ENCODE measurements around the gene KRT222.
A peak's percentile ranks its signal among the peaks of the same experiment; 100 is the strongest.

The KRT222 gene

GRCh38 chr17:40651939-40652338 lies 13.0 kb downstream of the KRT222 start:
- no peak for DNase-seq

- DNase-seq: no peak
Measured at GRCh38 chr17:40648384-40648968, 16.5 kb downstream of the KRT222 start.

GRCh38 chr17:40647624-40648383 lies 17.2 kb downstream of the KRT222 start, which contains the start of gene SMARCE1:
SMARCE1 (minus strand) TSS chr17:40647818; CDS start chr17:40645802, 2,016 bp downstream.
- DNase-seq: peak; percentile 82

- DNase-seq: no peak
Measured at GRCh38 chr17:40646791-40647623, 18.0 kb downstream of the KRT222 start.

DNA sequence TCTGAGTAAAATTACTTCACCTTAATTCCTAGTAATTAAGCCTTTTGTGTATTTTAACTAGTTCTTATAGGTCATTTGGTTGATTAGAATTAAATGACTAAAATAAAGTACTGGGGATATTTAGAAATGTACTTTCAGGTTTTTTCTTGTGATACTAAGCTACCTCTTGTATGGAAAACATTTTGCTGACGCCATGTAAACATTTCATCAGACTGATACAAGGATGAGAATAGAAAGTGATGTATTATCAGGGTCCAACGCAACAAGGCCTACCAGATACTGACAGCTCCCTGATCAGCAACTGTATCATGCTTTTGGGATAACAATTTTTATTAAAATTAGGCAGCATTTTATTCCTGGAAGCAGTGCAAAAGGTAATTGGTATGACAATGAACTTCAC lies 19.0 kb downstream of the KRT222 start:
- DNase-seq: no peak

GRCh38 chr17:40645291-40645690 lies 19.7 kb downstream of the KRT222 start:
- no peak for DNase-seq

DNA sequence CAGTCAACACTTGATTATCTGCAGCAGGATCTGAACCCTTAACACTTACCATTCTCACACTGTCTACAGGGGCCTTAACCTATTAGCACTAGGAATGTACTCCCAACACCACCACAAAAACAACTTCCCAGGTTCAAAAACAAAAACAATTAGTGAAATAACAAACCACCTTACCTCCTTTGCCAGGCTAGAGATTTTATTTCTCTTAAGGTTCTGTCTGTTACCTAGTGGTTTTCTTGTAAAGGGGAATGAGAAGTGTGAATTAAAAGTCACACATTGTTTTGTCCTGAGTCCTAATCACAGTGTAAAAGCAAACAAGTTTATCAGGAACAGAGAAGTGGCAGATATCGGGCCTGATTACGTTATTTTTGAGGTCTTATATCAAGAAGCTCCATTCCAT lies 27.0 kb downstream of the KRT222 start:
- DNase-seq: no peak

DNA sequence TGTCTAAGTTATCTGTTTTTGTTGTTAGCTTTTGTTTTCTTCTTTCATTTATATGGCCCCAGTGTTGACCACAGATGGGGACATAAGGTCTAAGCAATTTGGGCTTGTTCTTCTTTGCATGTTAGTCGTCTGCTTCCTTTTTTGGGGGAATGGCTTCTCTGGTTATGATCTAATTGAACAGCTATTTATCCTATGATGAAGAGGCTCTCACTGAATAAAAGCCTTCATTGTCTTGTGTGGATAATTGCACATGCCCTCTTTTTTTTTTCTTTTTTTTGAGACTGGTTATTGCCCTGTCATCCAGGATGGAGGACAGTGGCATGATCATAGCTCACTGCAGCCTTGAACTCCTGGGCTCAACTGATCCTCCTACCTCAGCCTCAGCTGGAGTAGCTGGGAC lies 31.1 kb downstream of the KRT222 start:
- DNase-seq: no peak

DNA sequence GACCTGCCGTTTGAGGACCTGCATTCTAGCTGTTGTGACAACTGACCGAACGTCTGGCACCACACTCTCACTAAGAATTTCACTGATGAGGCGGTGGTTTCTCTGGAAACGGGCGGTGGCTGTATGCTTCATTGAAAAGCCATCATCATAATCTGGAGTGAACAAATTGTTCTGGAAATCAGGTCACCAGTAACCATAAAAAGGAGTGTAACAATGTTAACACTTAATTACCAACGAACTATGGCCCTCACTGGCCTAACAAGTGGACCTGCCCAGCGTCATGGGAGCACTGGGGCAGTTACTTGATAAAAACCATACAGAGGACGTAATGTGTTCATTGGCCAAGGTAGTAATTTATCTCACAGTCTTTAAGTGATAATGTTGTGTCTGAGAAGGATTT lies 32.8 kb downstream of the KRT222 start:
- no peak for DNase-seq

DNA sequence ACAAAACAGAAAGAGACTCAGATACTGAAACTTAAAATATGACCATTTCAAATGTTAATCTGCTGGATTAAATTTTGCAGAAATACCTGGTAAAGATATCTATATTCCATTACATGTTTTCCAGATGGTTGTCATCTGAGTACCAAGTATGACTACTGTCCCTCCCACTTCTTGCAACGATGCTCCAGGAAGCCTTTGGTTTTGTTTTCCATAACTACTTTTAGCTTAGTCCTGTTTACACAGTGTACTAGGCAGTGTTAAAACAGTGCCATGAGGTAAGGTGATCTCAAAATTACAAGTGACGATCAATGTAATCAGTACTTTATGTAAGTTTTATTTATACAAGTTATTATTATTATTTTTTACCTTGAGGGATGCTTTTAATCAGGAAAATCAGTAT lies 35.1 kb downstream of the KRT222 start:
- DNase-seq: no peak

DNA sequence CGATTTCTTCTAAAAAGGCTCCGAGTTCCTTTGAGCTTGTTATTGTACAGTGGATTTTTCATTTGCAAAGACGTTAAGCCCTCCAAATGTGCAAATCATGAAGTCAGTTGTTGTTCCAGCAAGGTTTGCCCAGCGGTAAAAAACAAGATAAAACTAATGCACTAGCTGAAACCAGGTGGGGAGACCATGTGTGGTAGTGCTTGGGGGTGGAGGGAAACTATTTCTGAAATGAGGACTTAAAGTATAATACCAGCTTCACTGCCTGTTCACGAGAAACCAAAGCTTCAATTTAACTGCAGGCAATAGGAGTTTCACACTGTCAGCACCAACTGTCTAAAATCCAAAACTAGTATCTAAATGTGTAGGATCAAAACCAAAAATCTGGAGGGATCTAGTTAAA lies 39.7 kb downstream of the KRT222 start:
- no peak for DNase-seq

- no peak for DNase-seq
Measured at GRCh38 chr17:40623419-40624210, 41.4 kb downstream of the KRT222 start.

- no peak for DNase-seq
Measured at GRCh38 chr17:40622509-40622928, 42.5 kb downstream of the KRT222 start.

DNA sequence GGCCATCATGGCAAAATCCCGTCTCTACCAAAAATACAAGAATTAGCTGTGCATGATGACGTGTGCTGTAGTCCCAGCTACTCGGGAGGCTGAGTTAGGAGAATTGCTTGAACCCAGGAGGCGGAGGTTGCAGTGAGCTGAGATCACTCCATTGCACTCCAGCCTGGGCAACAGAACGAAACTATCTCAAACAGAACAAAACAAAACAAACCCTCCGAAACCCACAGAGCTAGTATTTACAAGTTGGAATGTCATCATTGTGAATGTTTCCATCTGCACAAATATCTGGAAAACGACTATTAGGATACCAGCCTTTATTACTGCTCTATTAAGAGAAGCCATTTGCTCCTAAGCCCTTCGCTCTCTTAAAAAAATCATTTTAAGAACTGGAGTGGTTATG lies 43.4 kb downstream of the KRT222 start:
- no peak for DNase-seq

- DNase-seq: no peak
Measured at GRCh38 chr17:40621019-40621418, 44.0 kb downstream of the KRT222 start.

DNA sequence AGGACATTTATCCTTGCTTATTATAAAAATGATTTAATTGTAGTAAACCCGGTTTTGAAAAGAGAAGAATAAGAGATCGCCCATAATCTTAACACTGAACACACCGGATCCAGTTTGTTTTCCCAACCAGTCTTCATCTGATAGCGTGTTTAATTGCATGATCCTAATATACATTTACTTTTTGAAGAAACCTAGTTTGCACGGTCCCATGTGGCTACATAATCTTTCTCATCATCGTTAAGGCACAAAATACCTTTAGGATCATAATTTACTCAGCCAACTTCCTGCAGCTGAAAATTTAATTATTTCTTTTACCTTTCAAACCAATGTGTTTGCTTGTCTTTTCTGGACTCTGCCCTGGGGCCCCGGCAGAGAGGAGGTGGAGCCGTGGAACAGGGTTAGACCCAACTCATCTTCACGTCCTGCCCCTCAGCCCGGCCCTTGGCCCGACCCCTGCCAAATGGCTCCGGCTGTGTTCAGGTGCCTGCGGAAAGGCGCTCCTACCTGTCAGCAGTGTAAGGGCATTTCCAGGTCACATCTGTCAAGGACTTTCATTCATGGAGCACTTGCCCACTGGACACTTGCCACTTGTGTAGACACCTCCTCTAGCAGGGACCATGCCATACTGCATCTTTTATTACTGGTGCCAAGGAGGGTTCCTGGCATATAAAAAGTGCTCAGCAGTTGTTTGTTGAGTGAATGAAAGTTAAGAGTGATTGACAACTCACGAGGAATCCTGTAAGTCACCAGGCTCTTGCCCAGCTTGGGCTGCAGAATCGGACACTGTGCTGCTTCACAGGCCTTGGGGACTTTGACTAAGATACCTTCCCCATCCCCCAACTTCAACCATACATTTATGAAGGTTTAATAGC lies 46.0 kb downstream of the KRT222 start:
- no peak for DNase-seq

- DNase-seq: no peak
Measured at GRCh38 chr17:40617678-40618240, 47.2 kb downstream of the KRT222 start.

GRCh38 chr17:40616592-40616991 lies 48.4 kb downstream of the KRT222 start:
- DNase-seq: no peak

DNA sequence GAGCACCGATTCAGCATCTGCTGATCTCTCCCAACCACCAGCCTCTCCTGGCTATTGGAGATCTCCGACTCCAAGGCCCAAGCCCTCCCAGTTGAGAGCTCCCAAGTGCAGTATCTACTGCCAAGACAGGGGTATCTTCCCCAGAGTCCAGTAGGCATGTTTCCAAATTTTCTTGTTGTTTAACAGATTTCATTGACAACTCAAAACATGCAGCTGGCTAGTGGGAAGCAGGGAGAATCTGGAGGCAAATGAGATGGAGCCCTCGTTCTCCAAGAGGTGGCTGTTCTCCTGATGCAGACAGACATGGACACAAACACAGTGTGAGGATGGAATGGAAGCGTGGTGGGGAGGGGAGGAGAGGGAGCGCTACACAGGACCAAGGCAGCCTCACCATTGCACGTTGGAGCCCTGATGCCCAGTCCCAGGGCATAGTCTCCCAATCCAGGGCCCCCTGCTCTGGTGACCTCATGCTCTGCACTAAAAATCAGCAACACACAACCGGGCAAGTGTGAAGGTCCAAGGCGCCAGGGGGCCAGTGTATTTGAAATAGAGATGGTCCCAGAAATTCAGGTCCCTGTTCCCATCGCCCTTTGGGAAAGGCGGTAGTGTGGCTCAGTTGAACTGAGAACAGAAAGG lies 49.0 kb downstream of the KRT222 start:
- DNase-seq: no peak

DNA sequence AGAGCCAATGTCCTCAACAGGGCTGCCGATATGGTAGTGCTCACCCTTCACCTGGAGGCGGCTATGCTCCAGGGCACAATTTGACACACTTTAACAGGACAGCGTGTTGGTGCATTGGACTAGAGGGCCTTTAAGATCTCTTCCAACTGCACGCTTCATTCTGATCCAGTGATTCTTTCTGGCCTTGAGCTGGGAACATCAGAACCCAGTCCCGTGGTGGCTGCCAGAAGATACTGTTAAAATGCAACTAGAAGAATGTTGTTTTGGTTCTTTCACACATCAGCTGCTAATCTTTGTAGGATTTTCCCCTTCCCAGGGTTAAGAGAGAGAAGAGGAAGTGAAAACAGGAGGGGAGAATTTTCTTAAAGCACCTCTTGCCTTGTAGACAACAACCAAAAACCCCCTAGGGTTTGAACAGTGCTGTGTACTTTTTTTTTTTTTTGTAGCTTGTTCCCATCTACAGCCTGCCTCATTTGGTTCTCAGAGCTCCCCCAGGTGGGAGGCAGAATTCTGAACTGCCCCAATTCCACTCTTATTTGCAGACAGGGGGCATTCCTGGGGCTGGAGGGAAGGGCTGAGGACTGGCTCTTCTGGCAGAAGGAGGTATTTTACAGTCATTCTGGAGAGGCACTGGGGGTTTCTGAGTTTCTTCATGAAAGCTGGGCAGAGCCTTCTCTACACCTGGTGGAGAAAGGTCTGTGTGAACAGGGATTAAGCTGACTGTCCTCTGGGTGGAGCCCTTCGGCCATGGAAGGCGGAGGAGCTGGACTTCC lies 49.7 kb downstream of the KRT222 start:
- peak; percentile 9 for DNase-seq
